NCI-H2196 treated with DMSO at 0.1 percent for 48 hours (cell line): ENCODE measurements around the gene ADRA2B.
"Not testable (repeated sequence)": the region's sequence is repeated elsewhere in the genome, so short reads cannot be mapped to it uniquely, and the experiment has no call there.

Source experiments
- DNase-seq: peaks from one replicate; lab custom pipeline; 2025; ENCODE audit not compliant: unreplicated experiment; lab: John Stamatoyannopoulos, UW

Gene ADRA2B

DNA sequence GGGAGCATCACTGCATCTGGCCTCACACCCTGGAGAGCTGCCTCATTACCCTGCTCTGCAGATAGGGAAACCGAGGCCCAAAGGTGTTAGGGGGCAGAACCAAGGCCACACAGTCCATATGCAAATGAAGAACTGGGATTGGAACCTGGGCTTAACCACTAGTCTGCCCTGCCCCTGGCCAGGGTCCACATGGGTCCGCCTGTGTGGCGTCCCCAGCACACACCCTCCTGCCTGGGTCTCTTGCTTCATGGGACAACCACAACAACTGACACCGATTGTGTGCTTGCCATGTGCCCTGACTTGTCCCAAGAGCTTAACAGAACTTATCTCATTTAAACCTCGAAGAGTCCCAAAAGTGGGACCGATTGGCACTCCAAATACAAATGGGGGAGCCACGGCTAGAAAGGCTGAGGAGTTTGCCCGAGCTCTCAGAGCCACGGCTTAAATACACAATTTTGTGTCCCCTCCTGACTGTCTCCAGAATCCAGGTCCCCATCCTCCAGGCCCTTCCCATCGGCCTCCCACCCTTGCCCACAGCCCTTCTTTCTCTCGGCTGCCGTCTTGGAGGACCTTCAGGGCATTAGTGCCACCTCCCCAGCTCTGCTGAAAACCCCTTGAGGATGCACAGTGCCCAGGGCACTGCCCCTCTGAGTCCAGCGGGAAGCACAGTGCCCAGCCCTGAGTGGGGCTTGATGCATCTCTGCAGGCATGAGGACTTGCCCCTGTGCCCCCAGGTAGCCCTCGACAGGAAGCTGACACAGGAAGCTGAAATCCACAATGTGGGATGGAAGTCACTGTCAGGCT, 34.6 kb upstream of the ADRA2B start:
- no peak for DNase-seq

- no peak for DNase-seq
These were observed 33.8 kb upstream of the ADRA2B start for GRCh38 chr2:96150007-96150640.

- peak; percentile 95 for DNase-seq
These were observed 32.2 kb upstream of the ADRA2B start for GRCh38 chr2:96148410-96149217.

- DNase-seq: no peak
These were observed 31.3 kb upstream of the ADRA2B start for GRCh38 chr2:96147593-96148201.

DNA sequence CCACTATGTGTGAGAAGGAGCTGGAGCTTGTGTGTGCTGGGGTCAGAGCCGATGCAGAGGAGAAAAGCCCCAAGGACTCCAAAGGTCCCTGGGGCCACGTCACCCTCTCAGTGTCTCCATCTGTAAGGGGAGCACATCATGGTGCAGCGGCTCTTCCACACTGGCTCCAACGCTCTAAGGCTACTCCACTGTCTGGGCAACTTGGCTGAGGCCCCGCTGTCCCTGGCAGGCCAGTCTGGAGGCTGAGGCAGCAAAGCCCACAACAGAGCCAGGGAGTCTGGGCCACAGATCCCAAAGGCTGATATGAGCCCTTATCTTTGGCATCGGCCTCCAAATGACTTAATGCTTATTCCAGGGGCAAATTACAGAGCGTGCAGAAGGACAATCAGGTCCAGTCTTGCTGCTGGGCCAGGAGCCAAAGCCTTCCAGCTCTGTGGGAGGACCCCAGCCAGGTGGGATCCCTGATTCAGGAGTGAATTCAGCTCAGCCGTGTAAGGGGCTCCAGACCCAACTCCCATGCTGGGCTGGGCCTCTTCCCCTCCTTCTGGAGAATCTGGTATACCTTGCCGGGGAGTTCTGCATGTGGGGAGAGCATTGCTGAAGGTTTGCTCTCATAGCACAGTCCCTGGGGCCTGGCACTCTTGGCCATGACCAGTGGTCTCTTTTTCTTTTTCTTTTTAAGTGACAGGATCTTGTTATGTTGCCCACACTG, 30.7 kb upstream of the ADRA2B start:
- peak; percentile 72 for DNase-seq

DNA sequence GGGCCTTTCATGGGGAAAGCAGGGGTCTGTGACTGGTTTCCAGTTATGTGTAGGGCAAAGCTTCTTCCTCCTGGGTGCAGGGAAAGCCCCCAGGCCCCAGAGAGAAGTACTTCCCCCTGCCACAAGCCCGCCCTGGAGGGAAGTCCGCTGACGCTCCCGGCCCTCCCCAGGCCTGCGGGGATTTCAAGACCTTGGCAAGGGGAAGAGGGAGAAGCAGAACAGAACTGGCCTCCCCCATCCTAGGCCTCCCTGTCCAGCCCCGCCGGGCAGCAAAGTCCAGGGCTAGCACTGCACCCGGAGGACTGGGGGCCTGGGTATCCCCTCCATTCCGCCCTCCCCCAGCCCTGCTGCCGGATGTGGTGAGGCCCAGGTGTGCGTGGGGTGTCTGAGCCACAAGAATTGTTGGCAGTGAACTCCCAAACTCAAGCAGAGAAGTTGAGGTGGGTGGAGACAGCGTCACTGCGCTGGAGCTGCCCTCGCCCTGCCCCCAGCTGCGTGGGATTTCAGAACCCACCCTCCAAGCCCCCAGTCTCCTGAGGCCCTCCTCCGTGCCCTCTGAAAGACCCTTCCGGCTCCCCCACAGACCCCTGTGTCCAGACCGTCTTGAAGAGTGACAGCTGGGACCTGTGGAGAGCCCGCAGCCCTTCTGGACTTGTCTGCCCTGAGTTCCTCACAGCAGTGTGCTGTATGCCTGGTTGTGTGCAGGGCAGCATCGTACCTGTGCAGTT, 29.9 kb upstream of the ADRA2B start:
- no peak for DNase-seq

GRCh38 chr2:96145848-96146152, 29.4 kb upstream of the ADRA2B start:
- no peak for DNase-seq

GRCh38 chr2:96145036-96145847, 28.9 kb upstream of the ADRA2B start, which contains the start of gene DUSP2:
Gene DUSP2 (minus strand): TSS chr2:96145440. CDS start chr2:96145354, 86 bp downstream.
- DNase-seq: peak; percentile 67

- no peak for DNase-seq
These were observed 28.2 kb upstream of the ADRA2B start for GRCh38 chr2:96144481-96145035.

DNA sequence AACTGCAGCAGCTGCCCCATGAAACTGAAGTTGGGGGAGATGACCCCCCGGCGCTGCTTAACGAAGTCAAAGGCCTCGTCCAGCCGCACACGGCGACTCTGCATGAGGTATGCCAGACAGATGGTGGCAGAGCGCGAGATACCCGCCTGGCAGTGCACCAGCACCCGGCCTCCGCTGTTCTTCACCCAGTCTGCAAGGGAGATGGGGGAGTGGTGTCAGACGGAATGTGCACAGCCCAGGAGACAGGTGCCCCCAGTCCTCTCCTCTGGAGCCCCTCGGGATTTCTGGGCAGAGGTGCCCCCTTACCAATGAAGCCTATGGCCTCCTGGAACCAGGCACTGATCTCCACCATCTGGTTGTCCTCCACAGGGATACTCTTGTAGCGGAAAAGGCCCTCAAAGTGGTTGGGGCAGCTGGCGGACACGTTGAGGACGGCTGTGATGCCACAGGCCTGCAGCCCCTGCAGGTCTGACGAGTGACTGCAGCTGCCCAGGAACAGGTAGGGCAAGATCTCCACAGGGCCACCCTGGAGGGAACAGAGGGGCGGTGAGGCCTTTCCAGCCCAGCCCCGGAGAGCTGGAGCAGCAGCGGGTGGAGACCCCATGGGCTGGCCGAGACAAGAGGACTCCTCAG, 27.6 kb upstream of the ADRA2B start:
- no peak for DNase-seq

DNA sequence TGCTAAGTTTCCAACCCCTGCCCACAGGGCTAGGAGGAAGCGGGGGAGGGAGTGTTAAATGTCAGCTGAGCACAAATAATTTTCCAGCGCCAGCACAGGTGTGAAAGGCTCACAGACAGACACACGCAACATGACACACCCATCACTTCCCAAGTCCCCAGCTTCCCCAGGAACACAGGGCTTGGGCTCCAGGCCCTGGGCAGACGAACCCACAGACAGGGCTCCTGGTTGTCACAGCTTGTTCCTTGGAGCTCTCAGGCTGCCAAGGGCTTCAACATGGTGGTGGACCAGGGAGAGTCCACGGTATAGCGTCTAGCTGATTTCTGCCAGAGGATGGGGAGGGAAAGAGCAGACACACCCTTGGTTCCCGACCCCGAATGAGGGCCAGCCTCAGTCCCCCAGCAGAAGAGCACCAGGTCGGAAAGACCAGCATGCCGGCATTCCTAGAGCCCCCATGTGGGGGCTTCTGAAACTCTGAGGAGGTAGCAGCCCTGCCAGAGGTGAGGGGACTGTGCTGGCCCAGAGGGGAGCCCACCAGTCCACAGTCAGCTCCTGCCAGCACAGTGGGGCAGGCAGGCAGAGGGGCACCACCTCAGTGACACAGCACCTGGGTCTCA, 27.0 kb upstream of the ADRA2B start:
- DNase-seq: no peak

GRCh38 chr2:96142217-96143113, 26.1 kb upstream of the ADRA2B start:
- no peak for DNase-seq

- DNase-seq: not testable (repeated sequence)
These were observed 25.2 kb upstream of the ADRA2B start for GRCh38 chr2:96141624-96141967.

DNA sequence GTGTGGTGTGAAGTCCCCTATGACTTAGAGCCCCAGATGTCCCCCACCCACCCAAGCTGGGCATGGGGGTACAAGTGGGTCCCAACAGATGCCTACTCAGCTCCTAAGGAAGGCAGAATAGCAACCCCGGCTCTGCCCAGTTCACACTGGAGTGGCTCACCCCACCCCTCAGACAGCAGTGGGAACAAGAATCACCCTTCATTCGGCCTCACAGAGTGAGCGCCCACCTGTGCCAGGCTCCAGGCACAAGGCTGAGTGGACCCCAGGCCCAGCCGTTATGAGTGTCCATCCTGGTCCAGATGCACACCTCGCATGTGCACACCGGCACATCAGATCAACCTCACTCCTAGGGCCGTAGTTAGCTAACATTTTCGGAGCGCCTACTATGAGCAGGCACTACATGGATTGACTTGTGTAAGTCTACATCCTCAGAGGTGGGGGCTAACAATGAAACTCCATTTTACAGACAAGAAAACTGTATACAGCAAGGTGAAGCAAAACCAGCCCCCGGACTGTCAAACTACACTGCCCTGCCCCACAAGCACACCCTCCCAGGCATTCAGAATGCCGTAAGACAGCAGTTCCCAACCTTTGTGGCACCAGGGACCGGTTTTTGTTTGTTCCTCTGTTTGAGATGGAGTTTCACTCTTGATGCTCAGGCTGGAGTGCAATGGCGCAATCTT, 24.7 kb upstream of the ADRA2B start:
- DNase-seq: no peak

- no peak for DNase-seq
These were observed 22.9 kb upstream of the ADRA2B start for GRCh38 chr2:96139181-96139758.
